Sigmoid colon (tissue), 3 donors: ENCODE measurements around the gene MAP3K3.

Experiments used
- CTCF ChIP-seq, 4 experiments: fragments of 450-650 bp in 3 of 4; fragments of 200-600 bp in 1 of 4; IDR thresholded peaks; one replicate each; pipeline ENCODE4 v1.5.1; 2016 to 2019; ENCODE audit warnings: antibody characterized with exemption in 4 of 4, mild to moderate bottlenecking in 3 of 4, moderate library complexity in 2 of 4
- POLR2A ChIP-seq, 2 donors: fragments of 450-650 bp; IDR thresholded peaks; one replicate each; pipeline ENCODE4 v1.6.1; 2016; ENCODE audit warnings: antibody characterized with exemption in 2 of 2, mild to moderate bottlenecking in 2 of 2, moderate library complexity in 2 of 2

- TF ChIP-seq CTCF (IDR thresholded peaks at IDR 0.05) (no peak), POLR2A (IDR thresholded peaks at IDR 0.05) (no peak)
Measured at GRCh38 chr17:63644846-63645245, 22.6 kb downstream of the MAP3K3 start.
